Brain microvascular endothelial cell (primary cell): ENCODE measurements around the gene IVNS1ABP.

Source experiments
- DNase-seq: peaks from one replicate; pipeline ENCODE4 v3.0.0-alpha.2; 2020
- H3K27ac ChIP-seq: fragments of 250-450 bp; sonication (Bioruptor Pico); 2 replicates; pipeline ENCODE4 v1.5.1; 2020; ENCODE audit warnings: mild to moderate bottlenecking, moderate library complexity
- H3K27me3 ChIP-seq: fragments of 250-450 bp; sonication (Bioruptor Pico); replicated peaks from 2 replicates; pipeline ENCODE4 v1.5.1; 2020; ENCODE audit warnings: mild to moderate bottlenecking
- H3K36me3 ChIP-seq: fragments of 250-450 bp; sonication (Bioruptor Pico); replicated peaks from 2 replicates; pipeline ENCODE4 v1.5.1; 2020; ENCODE audit warnings: mild to moderate bottlenecking
- H3K4me3 ChIP-seq: 2 replicates; pipeline ENCODE4 v1.5.1; 2011; ENCODE audit warnings: low read depth, mild to moderate bottlenecking, control low read depth, low read length, moderate library complexity
- CTCF ChIP-seq: IDR thresholded peaks from 2 replicates; pipeline ENCODE4 v1.5.1; 2011; ENCODE audit warnings: low read depth, mild to moderate bottlenecking, moderate library complexity, low read length, control low read depth, inconsistent platforms; ENCODE audit errors: missing control alignments
- in situ Hi-C: cut with HindIII; loops from 2 replicates; pipeline ENCODE4 v1.10.0; 2017; ENCODE audit warnings: low sequenced_read_pairs, low pct_ligation_motif_present

IVNS1ABP gene

GRCh38 chr1:185287451-185287850 is 29.6 kb downstream of the IVNS1ABP start:
- DNase-seq: no peak
- Histone ChIP-seq H3K27ac (no peak overlapping the region), H3K27me3 (no peaks in the 10 kb centered on the region), H3K4me3 (no peak overlapping the region), H3K36me3 (no peaks in the 10 kb centered on the region)
- in situ Hi-C loops: no loop called here
- no peak for TF ChIP-seq CTCF

GRCh38 chr1:185284533-185285276 is 32.3 kb downstream of the IVNS1ABP start:
- in situ Hi-C loops: no loop called here
- TF ChIP-seq CTCF: no peak
- no peak overlapping the region for H3K27ac ChIP-seq
- no peaks in the 10 kb centered on the region for H3K27me3 ChIP-seq
- H3K4me3 ChIP-seq: no peak overlapping the region
- H3K36me3 ChIP-seq: no peaks in the 10 kb centered on the region
- DNase-seq: no peak

- no peak for DNase-seq
- H3K27me3 ChIP-seq: no peaks in the 10 kb centered on the region
- TF ChIP-seq CTCF: no peak
- no peaks in the 10 kb centered on the region for H3K36me3 ChIP-seq
- H3K4me3 ChIP-seq: no peak overlapping the region
- H3K27ac ChIP-seq: no peak overlapping the region
- in situ Hi-C loops: no loop called here
These were observed 32.9 kb downstream of the IVNS1ABP start for GRCh38 chr1:185284116-185284515.

- TF ChIP-seq CTCF: no peak
- Histone ChIP-seq H3K27me3 (no peaks in the 10 kb centered on the region), H3K36me3 (no peaks in the 10 kb centered on the region), H3K4me3 (no peak overlapping the region), H3K27ac (no peak overlapping the region)
- no peak for DNase-seq
- in situ Hi-C loops: no loop called here
These were observed 35.8 kb downstream of the IVNS1ABP start for GRCh38 chr1:185281245-185281644.

- in situ Hi-C loops: no loop called here
- no peaks in the 10 kb centered on the region for H3K36me3 ChIP-seq
- TF ChIP-seq CTCF: no peak
- no peak overlapping the region for H3K27ac ChIP-seq
- no peaks in the 10 kb centered on the region for H3K27me3 ChIP-seq
- H3K4me3 ChIP-seq: no peak overlapping the region
- DNase-seq: no peak
These were observed 36.5 kb downstream of the IVNS1ABP start for GRCh38 chr1:185280589-185280988.

GRCh38 chr1:185279571-185279970 is 37.5 kb downstream of the IVNS1ABP start:
- TF ChIP-seq CTCF: no peak
- in situ Hi-C loops: no loop called here
- Histone ChIP-seq H3K27me3 (no peaks in the 10 kb centered on the region), H3K4me3 (no peak overlapping the region), H3K36me3 (no peaks in the 10 kb centered on the region), H3K27ac (no peak overlapping the region)
- peak; percentile 36 for DNase-seq
